ENCODE data around the gene MTG2. TPM values are rescaled to one million over a fixed set of nuclear protein-coding genes. Genes with fewer than 3 reads are reported as not detected.

The MTG2 gene
- total and polyA plus RNA-seq, 2 of the 4 experiments (the other 2 are of a cell fraction) = 11.5 to 25.2 TPM

DNA sequence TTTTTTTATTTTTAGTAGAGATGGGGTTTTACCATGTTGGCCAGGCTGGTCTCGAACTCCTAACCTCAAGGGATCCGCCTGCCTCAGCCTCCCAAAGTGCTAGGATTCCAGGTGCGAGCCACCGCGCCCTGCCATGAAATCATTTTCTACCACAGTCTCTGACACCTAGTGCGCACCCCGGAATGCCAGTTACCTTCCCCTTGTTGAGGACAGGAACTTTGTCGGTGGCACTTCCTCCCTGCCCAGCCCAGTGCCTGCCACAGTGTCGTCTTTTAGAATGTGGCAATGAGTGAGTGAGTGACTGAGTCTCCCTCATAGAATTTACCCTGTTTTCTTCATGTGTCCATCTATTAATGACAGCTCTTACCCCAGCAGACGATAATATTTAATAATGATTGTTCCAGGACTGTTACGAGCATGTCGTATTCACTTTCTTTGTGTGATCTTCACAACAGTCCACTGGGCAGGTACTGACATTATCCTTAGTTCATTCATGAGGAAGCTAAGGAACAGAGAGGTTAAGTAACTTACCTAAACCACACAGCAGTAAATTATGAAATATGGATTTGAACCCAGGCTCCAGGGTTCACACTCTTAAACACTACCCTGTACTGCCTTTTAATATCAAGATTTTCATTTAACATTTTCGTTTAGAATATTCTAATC lies 57.3 kb downstream of the MTG2 start:
- WGBS, 2 experiments (ENCODE audit: extremely low coverage in 2 of 2, insufficient read length in 1 of 2) = 88% methylated on average over 3 of the region's 13 CpGs; no CpG with 5 or more reads in 1 of the 2 experiments
- H2BK15ac ChIP-seq (ENCODE audit: low read depth, low read length) = no peak overlapping the region
- TSS peak; percentile 49 for BruUV-seq (replicated peaks)
- no peaks in the 10 kb centered on the region; the same call in 1 of the 2 replicates for H3K9me1 ChIP-seq (ENCODE audit: insufficient read depth, low read length)
- H2BK120ac ChIP-seq (ENCODE audit: low read depth, low read length) = no peak overlapping the region
- H4K20me1 ChIP-seq (ENCODE audit: insufficient read depth, low read length) = peaks cover 55% of the 10 kb centered on the region
- no peak overlapping the region for H3K18ac ChIP-seq (ENCODE audit: low read depth, low read length)
- H4K91ac ChIP-seq (ENCODE audit: insufficient read depth, low read depth, low read length) = no peak overlapping the region
- H2BK5ac ChIP-seq (ENCODE audit: low read depth, low read length, poor library complexity, severe bottlenecking) = no peak overlapping the region
- ATAC-seq (ENCODE audit: low read depth) (no peak), DNase-seq (no peak)
- intact Hi-C loops (cut with micrococcal nuclease) (no loop called here), dilution Hi-C loops (cut with HindIII; ENCODE audit: low sequenced_read_pairs, unreplicated experiment) (no loop called here), in situ Hi-C loops (cut with MboI; ENCODE audit: low sequenced_read_pairs) (no loop called here)
- no peak overlapping the region for H3K23ac ChIP-seq (ENCODE audit: low read depth, low read length)
- H3K4me2 ChIP-seq (ENCODE audit: low read depth, low read length) = no peak overlapping the region
- H3K14ac ChIP-seq (replicated peaks; ENCODE audit: low read depth, low read length) = no peak overlapping the region
- H3K56ac ChIP-seq (ENCODE audit: extremely low read depth, insufficient read depth, low read length) = no peak overlapping the region
- POLR2A ChIA-PET (ENCODE audit: unreplicated experiment) = no interaction called here
- H3K36me3 ChIP-seq (ENCODE audit: control insufficient read depth, insufficient read depth, low read length) = peaks cover 21% of the 10 kb centered on the region; the same call in 1 of the 2 replicates
- CTCF ChIA-PET = no interaction called here
- H3K9me3 ChIP-seq (ENCODE audit: control insufficient read depth, insufficient read depth, low read length) = no peaks in the 10 kb centered on the region
- no peak overlapping the region for H3K27ac ChIP-seq (ENCODE audit: insufficient read depth, low read length)
- H4K8ac ChIP-seq (ENCODE audit: low read depth in 2 of 2, low read length in 2 of 2) = no peak overlapping the region
- peaks cover 4% of the 10 kb centered on the region for H3K4me1 ChIP-seq (ENCODE audit: control insufficient read depth, insufficient read depth, low read length)
- no peak overlapping the region for H4K5ac ChIP-seq (ENCODE audit: low read depth, low read length)
- no peak overlapping the region for H2AFZ ChIP-seq (replicated peaks; ENCODE audit: low read length, poor library complexity)
- H2AK5ac ChIP-seq (ENCODE audit: low read depth, low read length) = no peak overlapping the region
- peaks cover 3% of the 10 kb centered on the region; the same call in 1 of the 2 replicates for H3K27me3 ChIP-seq (ENCODE audit: control insufficient read depth, insufficient read depth, low read length)
- H3K4me3 ChIP-seq (ENCODE audit: insufficient read depth, low read depth, low read length) = no peak overlapping the region
- H3K9ac ChIP-seq (ENCODE audit: low read depth, low read length) = no peak overlapping the region
- H3K4ac ChIP-seq (ENCODE audit: low read depth, low read length) = no peak overlapping the region
- H2BK20ac ChIP-seq (ENCODE audit: low read depth, low read length) = no peak overlapping the region
- TF ChIP-seq, protein P1, sequence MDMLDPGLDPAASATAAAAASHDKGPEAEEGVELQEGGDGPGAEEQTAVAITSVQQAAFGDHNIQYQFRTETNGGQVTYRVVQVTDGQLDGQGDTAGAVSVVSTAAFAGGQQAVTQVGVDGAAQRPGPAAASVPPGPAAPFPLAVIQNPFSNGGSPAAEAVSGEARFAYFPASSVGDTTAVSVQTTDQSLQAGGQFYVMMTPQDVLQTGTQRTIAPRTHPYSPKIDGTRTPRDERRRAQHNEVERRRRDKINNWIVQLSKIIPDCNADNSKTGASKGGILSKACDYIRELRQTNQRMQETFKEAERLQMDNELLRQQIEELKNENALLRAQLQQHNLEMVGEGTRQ (IDR thresholded peaks at IDR 0.05; ENCODE audit: low read depth, low read length) = no peak
- no peak for TF ChIP-seq CEBPB (IDR thresholded peaks at IDR 0.05; ENCODE audit: low read depth, low read length)
- no peak for TF ChIP-seq MAZ (IDR thresholded peaks at IDR 0.05; ENCODE audit: borderline replicate concordance, low read depth, low read length)
- no peak for TF ChIP-seq SMC3 (IDR thresholded peaks at IDR 0.05; ENCODE audit: low read depth, low read length)
- peaks cover 16 to 58% of the 10 kb centered on the region in 2 experiments for H3K79me1 ChIP-seq (ENCODE audit: low read depth in 1 of 2, low read length in 2 of 2)
- no peak overlapping the region for H2AK9ac ChIP-seq (replicated peaks; ENCODE audit: low read depth, low read length, poor library complexity)

All from IMR-90 (cell line).